Measurements from ENCODE around the gene PPARA.

Gene PPARA

DNA sequence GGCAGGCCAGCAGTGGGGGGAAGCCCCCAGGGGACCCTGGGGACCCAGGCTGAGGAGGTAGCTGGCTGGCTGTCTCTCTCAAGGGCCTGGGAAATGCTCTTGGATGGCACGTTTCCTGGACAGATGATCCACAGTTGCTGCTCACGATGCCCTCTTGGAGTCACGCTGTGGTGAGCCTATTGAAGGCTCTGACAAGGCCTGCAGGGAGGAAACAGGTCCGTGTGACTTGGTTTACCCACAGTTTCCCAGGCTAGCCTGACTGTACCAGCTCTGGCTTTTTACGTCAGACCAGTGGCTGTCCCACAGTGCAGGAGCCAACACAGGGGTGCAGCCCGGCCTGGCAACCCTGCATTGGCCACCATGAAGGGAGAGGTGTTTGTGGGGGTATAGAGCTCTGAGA lies 29.2 kb upstream of the PPARA start:
- H3K27ac Mint-ChIP-seq = peak overlapping the region in 1 of 2 donors; percentile 86
- H3K9me3 Mint-ChIP-seq = no peaks in the 10 kb centered on the region
- H3K27me3 Mint-ChIP-seq = no peaks in the 10 kb centered on the region
- no peak overlapping the region for H3K4me3 Mint-ChIP-seq
- H3K4me1 Mint-ChIP-seq = peaks cover 14% of the 10 kb centered on the region
- no peak for ATAC-seq
- no peak for DNase-seq

DNA sequence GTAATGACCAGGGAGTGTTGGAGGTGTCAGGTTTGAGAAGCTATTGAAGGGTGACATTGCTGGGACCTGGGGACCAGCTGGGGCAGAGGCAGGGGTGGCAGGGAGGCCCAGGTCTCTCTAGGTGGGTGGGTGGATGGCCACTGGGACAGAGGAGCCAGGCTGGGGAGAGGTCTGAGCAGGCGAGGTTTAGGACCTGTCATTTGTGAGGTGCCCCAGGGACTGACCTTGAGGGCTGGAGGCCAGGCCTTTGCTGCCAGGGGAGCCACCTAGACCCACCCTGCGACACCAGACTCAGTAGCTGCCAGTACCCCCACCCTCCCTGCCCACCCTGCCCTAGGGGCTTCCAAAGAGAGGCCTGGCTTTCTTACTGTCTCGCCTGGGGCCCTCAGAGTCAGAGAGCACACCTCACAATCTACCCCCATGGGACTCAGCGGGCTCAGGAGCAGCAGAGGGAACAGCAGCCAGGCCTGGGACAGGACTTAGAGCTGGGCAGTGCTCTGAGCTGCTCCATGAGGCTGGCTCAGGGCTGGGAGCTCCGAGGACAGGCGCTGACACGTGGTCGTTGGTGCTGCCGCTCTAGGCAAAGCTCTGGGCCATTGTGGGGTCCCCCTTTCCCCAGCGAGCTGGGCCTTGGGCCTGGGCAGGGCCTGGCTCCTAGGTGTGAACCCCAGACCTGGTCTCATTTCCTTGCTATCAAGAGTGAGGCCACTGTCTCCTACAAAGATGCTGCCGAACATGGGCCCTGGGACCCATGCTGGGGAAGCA lies 28.6 kb upstream of the PPARA start:
- ATAC-seq (no peak), DNase-seq (no peak)
- Mint-ChIP-seq H3K4me3 (no peak overlapping the region), H3K27me3 (no peaks in the 10 kb centered on the region), H3K9me3 (no peaks in the 10 kb centered on the region), H3K27ac (peak overlapping the region in 1 of 2 donors; percentile 86), H3K4me1 (peaks cover 11% of the 10 kb centered on the region)

DNA sequence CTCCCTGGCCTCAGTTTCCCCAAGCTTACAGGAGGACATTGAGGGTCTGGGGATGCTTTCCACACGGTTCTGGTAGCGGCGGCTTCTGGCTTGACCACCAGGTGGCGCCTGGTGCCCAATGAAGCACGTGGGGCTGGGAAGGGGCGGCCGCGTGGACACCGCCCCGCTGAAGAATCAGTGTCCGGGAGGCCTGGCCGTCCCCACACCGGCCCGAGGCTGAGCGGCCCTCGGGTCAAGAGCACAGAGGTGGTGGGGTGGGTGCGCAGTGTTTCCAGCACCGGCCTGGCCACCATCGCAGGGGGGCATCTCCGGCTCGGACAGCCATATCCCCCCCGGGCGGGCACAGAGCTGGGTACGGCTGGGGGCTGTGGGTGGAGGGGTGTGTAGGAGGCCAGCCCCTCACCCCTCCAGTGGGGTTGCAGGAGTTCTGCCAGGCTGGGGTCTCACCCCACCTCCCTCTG lies 27.8 kb upstream of the PPARA start:
- H3K4me3 Mint-ChIP-seq = no peak overlapping the region
- DNase-seq (peak; percentile 68 to 73), ATAC-seq (peak; percentile 75)
- H3K27ac Mint-ChIP-seq = no peak overlapping the region
- no peaks in the 10 kb centered on the region for H3K27me3 Mint-ChIP-seq
- H3K4me1 Mint-ChIP-seq = peaks cover 9% of the 10 kb centered on the region
- H3K9me3 Mint-ChIP-seq = no peaks in the 10 kb centered on the region

DNA sequence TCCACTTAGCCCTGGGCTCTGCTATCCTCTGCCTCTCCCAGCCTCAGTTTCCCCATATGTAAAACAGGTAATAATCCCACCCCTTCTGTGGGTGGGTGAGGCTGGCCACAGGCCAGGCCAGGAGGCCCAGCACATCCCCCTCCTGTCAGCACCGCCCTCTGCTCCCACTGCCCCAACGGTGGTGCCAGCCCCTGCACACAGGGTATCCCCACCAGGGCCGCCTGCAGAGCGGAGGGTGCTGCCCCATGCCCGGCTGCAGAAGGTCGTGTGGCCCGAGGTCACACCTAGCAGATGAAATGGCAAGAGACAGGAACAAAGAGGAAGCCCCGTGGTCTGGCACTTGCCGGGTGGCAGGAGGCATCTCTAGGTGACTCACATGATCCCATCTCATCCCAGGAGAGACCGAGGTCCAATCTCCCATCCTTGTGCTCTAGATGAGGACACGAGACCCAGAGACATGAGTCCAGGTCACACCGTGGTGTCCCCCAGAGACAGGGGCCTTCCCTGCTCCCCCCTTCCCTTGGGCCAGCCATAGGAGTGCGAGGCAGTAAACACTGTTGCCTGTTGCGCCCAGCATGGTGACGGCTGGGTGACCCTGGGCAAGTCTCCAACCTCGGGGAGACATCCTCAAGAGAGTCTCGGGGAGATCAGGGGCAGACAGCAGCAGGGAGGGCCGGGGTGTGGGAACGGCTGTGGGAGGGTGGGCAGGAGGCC lies 27.2 kb upstream of the PPARA start:
- no peaks in the 10 kb centered on the region for H3K27me3 Mint-ChIP-seq
- H3K27ac Mint-ChIP-seq = no peak overlapping the region
- H3K4me3 Mint-ChIP-seq = no peak overlapping the region
- ATAC-seq (peak; percentile 17), DNase-seq (no peak)
- H3K9me3 Mint-ChIP-seq = no peaks in the 10 kb centered on the region
- H3K4me1 Mint-ChIP-seq = peaks cover 9% of the 10 kb centered on the region

DNA sequence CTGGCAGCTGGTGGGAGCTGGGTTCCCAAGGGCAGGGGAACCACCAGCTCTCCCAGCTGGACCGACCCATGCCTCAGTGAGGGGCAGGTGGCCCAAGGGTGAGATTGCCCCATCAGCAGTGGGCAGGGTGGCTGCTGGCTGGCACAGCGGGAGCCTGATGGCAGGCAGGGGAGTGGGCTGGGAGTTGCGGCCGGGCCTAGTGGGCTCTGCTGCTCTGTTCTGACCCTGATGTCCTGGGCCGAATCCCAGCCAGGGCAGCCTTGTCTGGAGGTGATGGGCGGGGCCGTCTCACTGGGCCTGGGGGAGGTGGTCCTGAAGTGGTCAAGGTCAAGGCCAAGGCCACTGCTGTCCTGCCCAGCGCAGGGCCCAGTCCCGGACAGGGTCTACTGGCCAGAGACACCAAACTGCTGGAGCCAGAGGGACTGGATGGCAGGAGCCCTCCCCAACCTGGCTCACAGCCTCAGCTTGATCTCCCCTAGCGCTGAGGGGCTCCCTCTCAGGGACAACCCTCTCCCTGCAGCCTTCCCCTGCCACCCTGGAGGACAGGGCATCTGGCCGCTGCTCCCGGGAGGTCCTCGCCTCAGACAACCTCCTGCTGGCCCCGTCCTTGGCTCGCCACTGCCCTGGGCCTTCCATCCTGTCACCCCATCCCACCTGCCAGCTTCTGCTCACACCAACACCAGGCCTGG lies 26.5 kb upstream of the PPARA start:
- DNase-seq (no peak), ATAC-seq (no peak)
- Mint-ChIP-seq H3K4me1 (peaks cover 5% of the 10 kb centered on the region), H3K9me3 (no peaks in the 10 kb centered on the region), H3K27ac (no peak overlapping the region), H3K4me3 (no peak overlapping the region), H3K27me3 (no peaks in the 10 kb centered on the region)

DNA sequence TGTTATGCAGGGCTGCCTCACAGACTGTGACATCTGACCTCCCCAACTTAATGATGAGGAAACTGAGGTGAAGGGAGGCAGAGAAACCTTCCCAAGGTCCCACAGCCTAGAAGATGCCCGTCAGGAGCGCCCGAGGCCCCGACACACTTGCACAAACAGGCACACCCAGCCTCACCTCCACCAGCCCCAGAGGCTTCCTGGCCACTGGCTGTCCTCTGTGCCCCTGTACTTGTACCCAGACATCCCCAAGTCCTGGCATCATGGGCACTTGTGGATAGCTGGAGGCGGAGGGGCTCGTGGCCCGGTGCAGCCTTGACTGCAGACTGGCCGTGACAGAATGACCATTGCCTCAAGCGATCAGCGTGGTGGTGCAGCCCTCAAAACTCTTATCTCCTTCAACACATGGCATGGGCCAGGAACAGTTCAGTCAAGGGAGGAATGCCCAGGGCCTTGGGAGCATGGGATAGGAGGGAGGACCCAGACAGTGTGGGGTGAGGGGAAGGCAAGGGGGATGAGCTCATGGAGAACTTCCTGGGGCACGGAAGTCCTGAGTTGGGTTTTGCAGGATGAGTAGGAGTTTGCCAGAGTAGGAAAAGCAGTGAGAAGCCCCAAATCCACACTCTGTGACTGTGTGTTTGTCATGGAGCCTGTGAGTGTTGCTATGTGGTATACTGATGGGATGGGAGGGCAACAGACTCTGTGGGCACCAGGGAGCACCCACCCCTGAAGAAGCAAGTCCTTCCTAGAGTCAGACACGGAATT lies 25.8 kb upstream of the PPARA start:
- H3K9me3 Mint-ChIP-seq = no peaks in the 10 kb centered on the region
- ATAC-seq (no peak), DNase-seq (no peak)
- no peak overlapping the region for H3K4me3 Mint-ChIP-seq
- H3K4me1 Mint-ChIP-seq = peaks cover 5% of the 10 kb centered on the region
- no peak overlapping the region for H3K27ac Mint-ChIP-seq
- no peaks in the 10 kb centered on the region for H3K27me3 Mint-ChIP-seq

DNA sequence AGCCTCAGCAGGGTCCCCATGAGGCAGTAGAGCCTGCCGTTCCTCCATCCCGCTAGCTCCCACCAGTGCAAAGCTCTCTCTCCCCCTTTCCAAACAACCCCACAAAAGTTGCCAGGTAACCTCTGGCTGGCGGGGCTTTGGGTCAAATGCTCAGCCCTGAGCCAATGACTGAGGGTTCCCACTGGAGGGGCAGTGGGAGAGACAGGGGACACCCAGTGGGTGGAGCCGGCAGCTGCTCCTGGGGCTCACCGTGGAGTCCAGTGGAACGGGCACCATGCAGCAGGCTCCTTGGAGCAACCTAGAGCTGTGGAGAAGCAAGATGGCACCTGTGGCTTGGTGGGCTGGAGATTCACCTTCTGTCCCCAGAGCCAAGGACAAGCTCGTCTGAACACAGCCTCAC lies 25.0 kb upstream of the PPARA start:
- DNase-seq = no peak
- Mint-ChIP-seq H3K27ac (no peak overlapping the region), H3K4me1 (peaks cover 5% of the 10 kb centered on the region), H3K27me3 (no peaks in the 10 kb centered on the region), H3K9me3 (no peaks in the 10 kb centered on the region), H3K4me3 (no peak overlapping the region)
- ATAC-seq = no peak

DNA sequence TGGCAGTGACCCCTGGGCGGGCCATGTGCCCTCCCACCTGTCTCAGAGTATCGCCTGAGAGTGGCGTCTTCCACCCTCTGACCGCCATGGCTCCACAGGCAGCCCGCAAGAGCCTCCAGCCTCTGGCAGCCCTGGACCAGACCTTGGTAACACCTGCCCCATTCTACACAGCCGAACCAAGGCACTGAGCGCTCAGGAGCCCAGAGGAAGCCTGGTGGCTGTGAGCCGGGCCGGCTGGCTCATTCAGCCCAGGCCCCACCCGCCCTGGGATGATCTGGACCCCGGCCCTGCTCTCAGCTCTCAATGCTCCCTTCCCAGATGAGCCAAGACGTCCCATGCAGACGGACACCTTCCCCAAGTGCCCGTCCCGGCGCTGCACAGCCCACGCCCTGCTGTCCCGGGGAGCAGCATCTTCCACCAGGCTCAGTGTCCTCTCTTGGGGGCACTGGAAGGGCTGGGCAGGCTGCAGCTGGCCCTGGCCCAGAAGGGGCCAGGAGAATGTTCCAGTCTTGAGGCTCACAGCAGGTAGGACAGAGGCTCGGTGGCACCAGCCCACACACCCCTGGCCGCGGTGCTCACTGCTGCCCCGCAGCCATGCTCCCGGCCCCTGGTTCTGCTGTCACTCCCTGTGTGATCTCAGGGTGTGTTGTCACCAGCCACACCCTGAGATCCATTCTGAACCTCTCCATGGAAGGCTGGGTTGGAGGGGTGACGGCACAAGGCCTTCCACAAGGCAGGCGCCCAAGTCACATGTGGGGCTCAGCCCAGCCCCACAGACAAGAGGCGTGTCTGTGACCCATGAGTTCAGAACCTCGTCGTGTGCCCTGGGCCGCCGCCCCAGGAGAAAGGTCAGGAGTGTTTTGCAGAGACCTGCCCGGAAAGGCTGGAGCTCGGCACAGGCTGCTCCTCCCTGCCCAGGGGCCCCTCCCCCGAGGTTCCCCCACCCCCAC lies 24.2 kb upstream of the PPARA start:
- peak overlapping the region in 1 of 2 donors; percentile 67 for H3K27ac Mint-ChIP-seq
- no peaks in the 10 kb centered on the region for H3K9me3 Mint-ChIP-seq
- DNase-seq = no peak
- peaks cover 5% of the 10 kb centered on the region for H3K4me1 Mint-ChIP-seq
- no peak overlapping the region for H3K4me3 Mint-ChIP-seq
- ATAC-seq = no peak
- H3K27me3 Mint-ChIP-seq = no peaks in the 10 kb centered on the region

DNA sequence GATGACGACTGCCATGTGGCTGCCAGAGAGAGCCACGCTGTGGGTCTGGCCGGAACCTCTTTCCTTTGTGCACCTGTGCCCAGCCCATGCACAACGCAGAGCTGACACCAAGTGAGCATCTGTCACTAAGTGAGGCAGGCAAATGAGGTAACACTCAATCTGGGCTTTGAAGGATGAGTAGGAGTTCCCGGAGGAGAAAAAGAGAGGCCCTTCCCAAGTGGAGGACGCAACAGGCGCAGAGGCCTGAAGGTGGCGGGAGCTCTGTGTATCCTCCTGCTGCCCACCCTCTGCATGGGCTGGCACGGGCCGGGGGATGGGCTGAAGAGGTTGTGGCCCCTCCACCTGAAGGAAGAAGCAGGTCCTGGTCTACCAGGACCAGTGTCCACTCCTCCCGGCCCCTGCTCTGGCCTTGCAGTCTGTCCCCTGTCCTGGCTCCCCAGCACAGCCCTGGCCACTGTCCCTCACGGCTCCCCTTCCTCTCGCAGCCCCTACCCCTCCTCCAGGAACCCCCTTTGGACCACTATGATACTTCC lies 23.4 kb upstream of the PPARA start:
- H3K27ac Mint-ChIP-seq = no peak overlapping the region
- no peak for DNase-seq
- no peaks in the 10 kb centered on the region for H3K27me3 Mint-ChIP-seq
- no peak overlapping the region for H3K4me3 Mint-ChIP-seq
- no peaks in the 10 kb centered on the region for H3K9me3 Mint-ChIP-seq
- no peak for ATAC-seq
- peaks cover 5% of the 10 kb centered on the region for H3K4me1 Mint-ChIP-seq

DNA sequence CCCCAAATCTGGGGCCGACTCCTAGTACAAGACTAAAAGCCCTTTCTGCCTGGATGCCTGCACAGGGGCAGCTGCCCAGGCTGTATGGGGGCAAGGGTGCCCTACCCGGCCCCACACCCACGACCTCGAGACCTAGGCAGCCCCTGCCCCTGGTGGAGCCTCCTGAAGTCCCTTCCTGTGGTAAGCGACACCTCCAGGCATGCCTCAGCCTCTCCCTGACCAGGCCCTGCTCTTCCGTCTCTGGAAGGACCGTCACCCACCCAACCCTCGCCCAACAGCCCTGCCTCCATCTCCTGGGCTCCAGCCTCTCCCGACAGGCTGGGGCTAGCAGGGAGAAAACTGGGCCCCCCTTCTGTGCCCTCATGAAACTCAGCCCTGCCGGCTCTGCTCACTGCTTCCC lies 22.8 kb upstream of the PPARA start:
- DNase-seq (no peak), ATAC-seq (no peak)
- Mint-ChIP-seq H3K4me3 (no peak overlapping the region), H3K27me3 (no peaks in the 10 kb centered on the region), H3K4me1 (peaks cover 5% of the 10 kb centered on the region), H3K9me3 (no peaks in the 10 kb centered on the region), H3K27ac (no peak overlapping the region)

DNA sequence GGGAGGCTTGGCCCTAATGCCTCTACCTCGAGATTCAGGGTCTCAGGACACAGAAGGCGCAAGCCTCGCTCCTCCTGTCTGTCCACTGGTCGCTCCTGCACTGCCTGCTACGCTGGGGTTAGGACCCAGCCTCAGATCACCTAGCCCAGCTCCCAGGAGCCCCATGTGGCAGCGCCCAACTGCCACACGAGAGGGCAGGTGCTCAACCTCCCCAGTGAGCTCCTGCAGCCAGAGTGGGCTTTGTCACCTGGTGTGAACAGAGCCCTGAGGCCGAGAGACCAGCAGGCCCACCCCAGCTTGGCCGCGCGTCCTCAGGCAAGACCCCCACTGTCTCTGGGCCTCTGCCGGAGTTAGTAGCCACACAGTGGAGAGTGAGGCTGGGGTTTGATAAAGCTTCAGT lies 21.7 kb upstream of the PPARA start:
- Mint-ChIP-seq H3K27ac (no peak overlapping the region), H3K9me3 (no peaks in the 10 kb centered on the region), H3K4me1 (peaks cover 5% of the 10 kb centered on the region), H3K4me3 (no peak overlapping the region), H3K27me3 (no peaks in the 10 kb centered on the region)
- DNase-seq (no peak), ATAC-seq (no peak)

DNA sequence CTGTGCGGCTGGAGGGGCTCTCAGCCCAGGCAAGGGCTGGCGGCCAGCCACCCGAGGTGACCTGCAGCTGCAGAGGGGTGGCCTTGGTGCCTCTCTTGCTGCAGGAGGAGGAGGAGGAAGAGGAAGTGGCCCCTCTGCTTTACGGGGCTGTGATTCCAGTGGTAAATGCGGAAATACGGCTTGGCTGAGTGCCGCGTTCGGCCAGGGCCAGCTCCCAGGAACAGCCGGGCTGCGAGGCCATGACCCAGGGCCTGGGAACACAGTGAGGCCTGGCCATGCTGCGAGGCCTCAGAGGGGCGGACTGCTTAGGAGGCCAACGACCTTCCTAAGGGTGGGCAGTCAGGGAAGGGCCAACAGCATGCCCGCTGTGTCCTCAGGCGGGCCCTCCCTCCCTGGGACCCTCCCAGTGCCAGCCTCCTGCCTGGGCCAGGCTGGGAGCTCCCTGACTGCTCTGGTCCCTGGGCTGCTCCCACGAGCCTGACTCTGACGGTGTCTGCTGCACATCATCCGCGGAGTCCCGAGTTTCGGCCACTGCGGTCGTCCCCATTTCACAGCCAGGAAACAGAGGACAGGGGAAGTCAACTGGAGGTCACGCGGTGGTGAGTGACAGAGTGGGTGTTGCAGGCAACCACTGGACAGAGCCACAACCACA lies 20.8 kb upstream of the PPARA start:
- Mint-ChIP-seq H3K9me3 (no peaks in the 10 kb centered on the region), H3K27me3 (no peaks in the 10 kb centered on the region), H3K4me1 (peaks cover 5% of the 10 kb centered on the region), H3K27ac (no peak overlapping the region), H3K4me3 (no peak overlapping the region)
- no peak for ATAC-seq
- DNase-seq = no peak

DNA sequence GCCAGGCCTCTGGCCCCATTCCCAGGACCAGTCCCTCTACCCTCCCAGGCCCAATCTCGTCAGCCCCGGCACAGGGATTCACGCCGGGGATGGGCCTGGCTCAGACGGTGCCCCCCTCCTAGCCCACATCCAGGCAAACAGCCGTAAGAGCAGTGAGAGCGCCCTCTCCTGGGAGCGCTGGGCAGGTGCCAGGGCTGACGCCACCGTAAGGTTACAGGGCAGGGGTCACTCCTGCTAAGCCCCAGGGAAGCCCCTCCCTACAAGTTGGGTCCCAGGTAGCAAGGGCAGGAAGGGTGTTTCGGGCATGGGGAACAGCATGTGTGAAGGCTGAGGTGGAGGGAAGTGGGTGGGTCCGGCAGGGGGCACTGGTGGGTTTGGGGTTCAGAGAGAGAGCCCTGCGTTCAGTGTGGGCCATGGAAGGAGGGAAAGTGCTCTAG lies 19.2 kb upstream of the PPARA start:
- no peak overlapping the region for H3K4me3 Mint-ChIP-seq
- no peaks in the 10 kb centered on the region for H3K27me3 Mint-ChIP-seq
- peaks cover 5% of the 10 kb centered on the region for H3K4me1 Mint-ChIP-seq
- DNase-seq (no peak), ATAC-seq (no peak)
- no peaks in the 10 kb centered on the region for H3K9me3 Mint-ChIP-seq
- H3K27ac Mint-ChIP-seq = peak overlapping the region in 1 of 2 donors; percentile 25
